KBM-7 (cell line): ENCODE measurements around the gene SOX6.

Source experiments
- DNase-seq: peaks from one replicate; pipeline ENCODE4 v3.0.0-alpha.2; 2015
- in situ Hi-C: fragments of 300-500 bp; cut with MboI; formaldehyde crosslinking; loops from 2 replicates; pipeline ENCODE4 v1.14.3; 2020; ENCODE audit warnings: low sequenced_read_pairs, low pct_unique_long_range_greater_than_20kb, mixed read lengths

Gene SOX6

GRCh38 chr11:16372355-16372754 lies 16.0 kb upstream of the SOX6 start:
- in situ Hi-C loops = no loop called here

GRCh38 chr11:16367252-16367651 lies 10.9 kb upstream of the SOX6 start:
- in situ Hi-C loops = no loop called here
- no peak for DNase-seq

More at GRCh38 chr11:16372355-16372754, 16.0 kb upstream of the SOX6 start:
- no peak for DNase-seq

GRCh38 chr11:16365581-16366228 lies 9.4 kb upstream of the SOX6 start:
- in situ Hi-C loops = no loop called here
- no peak for DNase-seq

- in situ Hi-C loops = no loop called here
- DNase-seq = no peak
These were observed 7.9 kb upstream of the SOX6 start for GRCh38 chr11:16364254-16364653.

GRCh38 chr11:16363706-16364105 lies 7.4 kb upstream of the SOX6 start:
- DNase-seq = no peak
- in situ Hi-C loops = no loop called here

GRCh38 chr11:16361108-16361865 lies 4.9 kb upstream of the SOX6 start:
- no peak for DNase-seq
- in situ Hi-C loops = no loop called here

- in situ Hi-C loops = no loop called here
- no peak for DNase-seq
These were observed 3.0 kb upstream of the SOX6 start for GRCh38 chr11:16359369-16359768.

- in situ Hi-C loops = no loop called here
- DNase-seq = no peak
These were observed 2.4 kb upstream of the SOX6 start for GRCh38 chr11:16358726-16359125.

GRCh38 chr11:16357775-16358174 lies 1.4 kb upstream of the SOX6 start:
- no peak for DNase-seq
- in situ Hi-C loops = no loop called here

- in situ Hi-C loops = no loop called here
- DNase-seq = no peak
These were observed 531 bp upstream of the SOX6 start for GRCh38 chr11:16356761-16357393.

GRCh38 chr11:16352707-16353106 lies 3.6 kb downstream of the SOX6 start:
- no peak for DNase-seq
- in situ Hi-C loops = no loop called here

GRCh38 chr11:16350125-16350524 lies 6.2 kb downstream of the SOX6 start:
- in situ Hi-C loops = no loop called here
- peak; percentile 7 for DNase-seq

GRCh38 chr11:16347928-16348685 lies 8.2 kb downstream of the SOX6 start:
- in situ Hi-C loops = no loop called here
- no peak for DNase-seq

- in situ Hi-C loops = no loop called here
- no peak for DNase-seq
These were observed 9.4 kb downstream of the SOX6 start for GRCh38 chr11:16346975-16347374.

- in situ Hi-C loops = no loop called here
- DNase-seq = no peak
These were observed 14.5 kb downstream of the SOX6 start for GRCh38 chr11:16341853-16342252.

- DNase-seq = peak; percentile 4
- in situ Hi-C loops = no loop called here
These were observed 18.0 kb downstream of the SOX6 start for GRCh38 chr11:16338393-16338792.

GRCh38 chr11:16337421-16338213 lies 18.7 kb downstream of the SOX6 start:
- in situ Hi-C loops = no loop called here
- peak; percentile 67 for DNase-seq

GRCh38 chr11:16336721-16337120 lies 19.6 kb downstream of the SOX6 start:
- in situ Hi-C loops = no loop called here
- no peak for DNase-seq

GRCh38 chr11:16336204-16336603 lies 20.1 kb downstream of the SOX6 start:
- in situ Hi-C loops = no loop called here
- DNase-seq = no peak
